B cell (primary cell): ENCODE data around the gene TAF5L. TPM values are rescaled to one million over a fixed set of nuclear protein-coding genes. Genes with fewer than 3 reads are reported as not detected.

Experiments used
- ATAC-seq: fragments of 200-7000 bp; cut with Tn5 transposase; one replicate; pipeline ENCODE4 v1.10.0; 2021; ENCODE audit warnings: low read depth, mild to moderate bottlenecking, moderate number of reproducible peaks, moderate library complexity
- CTCF ChIA-PET: fragments of 350-600 bp; sonication (Branson Sonifier 250); formaldehyde crosslinking; loops from one replicate; lab custom pipeline; 2021; ENCODE audit warnings: antibody characterized with exemption, inconsistent platforms; lab: Charles Lee
- POLR2A ChIA-PET: fragments of 350-600 bp; sonication (Branson Sonifier 250); formaldehyde crosslinking; loops from one replicate; lab custom pipeline; 2021; ENCODE audit warnings: antibody characterized with exemption; lab: Charles Lee
- DNase-seq: peaks from one replicate; pipeline ENCODE4 v3.0.0; 2013
- H2AFZ ChIP-seq: 2 replicates; pipeline ENCODE4 v1.6.1; 2012; ENCODE audit warnings: mild to moderate bottlenecking, low read depth, low read length; ENCODE audit not compliant: insufficient read depth, poor library complexity, severe bottlenecking
- H3K27ac ChIP-seq, 2 donors: 1 replicate in 1 of 2; 2 replicates in 1 of 2; pipeline ENCODE4 v1.5.1; 2012 to 2013; ENCODE audit warnings: low read length in 2 of 2, mild to moderate bottlenecking in 2 of 2, moderate library complexity in 1 of 2
- H3K27me3 ChIP-seq, 4 experiments: fragments of 200-600 bp in 1 of 4; sonication (generic) in 1 of 4; replicated peaks in 1 of 4; 1 replicate in 2 of 4; 2 replicates in 2 of 4; pipeline versions ENCODE4 v1.6.1 to v1.7.0; 2013 to 2016; ENCODE audit warnings: low read length in 3 of 4, mild to moderate bottlenecking in 2 of 4, mixed read lengths in 1 of 4, moderate library complexity in 1 of 4; ENCODE audit not compliant: insufficient read depth in 4 of 4, control insufficient read depth in 3 of 4; ENCODE audit errors: control extremely low read depth in 1 of 4
- H3K36me3 ChIP-seq, 2 experiments: replicated peaks in 1 of 2; 1 replicate in 1 of 2; 2 replicates in 1 of 2; pipeline versions ENCODE4 v1.6.1 to v1.7.1; 2013; ENCODE audit warnings: low read length in 1 of 2; ENCODE audit not compliant: insufficient read depth in 2 of 2, control insufficient read depth in 1 of 2; ENCODE audit errors: control extremely low read depth in 1 of 2, extremely low read depth in 1 of 2
- H3K4me1 ChIP-seq, 2 donors: fragments of 200-600 bp in 1 of 2; sonication (generic) in 1 of 2; 1 replicate in 1 of 2; 2 replicates in 1 of 2; pipeline versions ENCODE4 v1.5.1 to v1.6.1; 2013 to 2017; ENCODE audit warnings: low read length in 2 of 2; ENCODE audit not compliant: control insufficient read depth in 2 of 2, insufficient read depth in 2 of 2
- H3K4me2 ChIP-seq: replicated peaks from 2 replicates; pipeline ENCODE3; 2012; ENCODE audit warnings: mild to moderate bottlenecking, low read depth, low read length; ENCODE audit not compliant: poor library complexity, severe bottlenecking
- H3K4me3 ChIP-seq, 5 experiments: fragments of 200-600 bp in 1 of 5; sonication (generic) in 1 of 5; 1 replicate in 3 of 5; 2 replicates in 2 of 5; pipeline versions ENCODE4 v1.5.1 to v1.7.0; 2011 to 2016; ENCODE audit warnings: low read length in 4 of 5, mild to moderate bottlenecking in 4 of 5, low read depth in 2 of 5, control low read depth in 1 of 5, moderate library complexity in 1 of 5; ENCODE audit not compliant: insufficient read depth in 1 of 5; ENCODE audit errors: control extremely low read depth in 1 of 5, extremely low read depth in 1 of 5
- H3K79me2 ChIP-seq: fragments of 200-600 bp; sonication (generic); one replicate; pipeline ENCODE4 v1.6.0; 2016; ENCODE audit warnings: low read length; ENCODE audit not compliant: control insufficient read depth, insufficient read depth
- H3K9ac ChIP-seq: fragments of 200-600 bp; sonication (generic); 2 replicates; pipeline ENCODE4 v1.6.1; 2017; ENCODE audit warnings: mild to moderate bottlenecking, low read length, moderate library complexity
- H3K9me3 ChIP-seq, 3 donors: one replicate each; pipeline versions ENCODE4 v1.6.1 to v1.7.1; 2013; ENCODE audit warnings: low read length in 2 of 3; ENCODE audit not compliant: control insufficient read depth in 2 of 3, insufficient read depth in 1 of 3; ENCODE audit errors: control extremely low read depth in 1 of 3
- H4K20me1 ChIP-seq: 2 replicates; pipeline ENCODE4 v1.6.0; 2012; ENCODE audit warnings: mild to moderate bottlenecking, low read length; ENCODE audit not compliant: insufficient read depth, control insufficient read depth, poor library complexity, severe bottlenecking
- H3K27ac Mint-ChIP-seq: one replicate; pipeline ENCODE4 v1.8.0; 2021; ENCODE audit warnings: mixed read lengths
- H3K27me3 Mint-ChIP-seq: one replicate; pipeline ENCODE4 v1.8.0; 2021; ENCODE audit warnings: mixed read lengths
- H3K4me1 Mint-ChIP-seq: one replicate; pipeline ENCODE4 v1.8.0; 2021; ENCODE audit warnings: mixed read lengths
- H3K4me3 Mint-ChIP-seq: one replicate; pipeline ENCODE4 v1.8.0; 2021; ENCODE audit warnings: mixed read lengths
- H3K9me3 Mint-ChIP-seq: one replicate; pipeline ENCODE4 v1.8.0; 2022; ENCODE audit warnings: mixed read lengths; ENCODE audit not compliant: insufficient read depth
- CTCF ChIP-seq: fragments of 200-600 bp; IDR thresholded peaks from one replicate; pipeline ENCODE4 v1.8.0; 2022; ENCODE audit warnings: antibody characterized with exemption, mild to moderate bottlenecking
- EZH2 ChIP-seq: IDR thresholded peaks from 2 replicates; pipeline ENCODE4 v1.6.1; 2012; ENCODE audit warnings: borderline replicate concordance, low read depth, mild to moderate bottlenecking, moderate library complexity, low read length; ENCODE audit not compliant: insufficient read depth, poor library complexity, severe bottlenecking
- WGBS: methylation state at CpG from one replicate; pipeline ENCODE4 v1.1.5; 2013; ENCODE audit warnings: missing lambda C conversion rate; ENCODE audit not compliant: insufficient coverage; 5-methylcytosine and 5-hydroxymethylcytosine counted together
- intact Hi-C: fragments of 100-400 bp; cut with micrococcal nuclease; formaldehyde crosslinking; loops from one replicate; pipeline ENCODE4 v1.10.0; 2022
- polyA plus RNA-seq: library from polyadenylated mRNA; depleted of rRNA; stranded (reverse); fragments of >200 nt; gene quantifications from 2 replicates; pipeline ENCODE4 v1.2.3, GENCODE V29; 2012
- total RNA-seq, 2 donors: library from RNA; stranded (reverse); fragments of 120-200 nt in 1 of 2; gene quantifications; 1 replicate in 1 of 2; 2 replicates in 1 of 2; pipeline versions ENCODE4 v1.2.3 to v1.2.4, GENCODE V29; 2013 to 2022

The TAF5L gene
- total and polyA plus RNA-seq, 2 donors (not counting 1 experiment from before 2014, with no cell fraction given) = 15.7 to 24.0 TPM

- no peak for TF ChIP-seq EZH2
- no peak for TF ChIP-seq CTCF
- DNase-seq (no peak), ATAC-seq (no peak)
- WGBS = no CpG with 5 or more reads among the region's 2 CpGs
- H3K9ac ChIP-seq = no peak overlapping the region
- ChIA-PET CTCF (interaction anchor here (11.4 kb wide), 1 partner anchor 650 kb away, joined by 265 read pairs; no protein-coding TSS in a partner anchor), POLR2A (no interaction called here)
- no peaks in the 10 kb centered on the region for H4K20me1 ChIP-seq
- no peaks in the 10 kb centered on the region for H3K79me2 ChIP-seq
- no peaks in the 10 kb centered on the region for H3K27me3 ChIP-seq
- Mint-ChIP-seq H3K9me3 (no peaks in the 10 kb centered on the region), H3K4me3 (no peak overlapping the region), H3K27ac (no peak overlapping the region), H3K4me1 (peaks cover 7% of the 10 kb centered on the region), H3K27me3 (no peaks in the 10 kb centered on the region)
- no peak overlapping the region for H3K4me2 ChIP-seq
- H3K4me1 ChIP-seq = peaks cover 5 to 6% of the 10 kb centered on the region in 2 donors
- no peak overlapping the region for H3K27ac ChIP-seq
- H3K4me3 ChIP-seq = no peak overlapping the region
- H2AFZ ChIP-seq = no peak overlapping the region
- intact Hi-C loops = no loop called here
- no peaks in the 10 kb centered on the region for H3K9me3 ChIP-seq
- peaks cover 0 to 41% of the 10 kb centered on the region in 2 experiments for H3K36me3 ChIP-seq
Observed at GRCh38 chr1:229657993-229658755, 32.3 kb upstream of the TAF5L start.

- no peak for DNase-seq
- no peaks in the 10 kb centered on the region for H3K9me3 Mint-ChIP-seq
- ChIA-PET CTCF (interaction anchor here (11.4 kb wide), 1 partner anchor 653 kb away, joined by 265 read pairs; no protein-coding TSS in a partner anchor), POLR2A (no interaction called here)
- H3K9ac ChIP-seq = no peak overlapping the region
- H3K79me2 ChIP-seq = no peaks in the 10 kb centered on the region
- H3K4me2 ChIP-seq = no peak overlapping the region
- WGBS = 100% methylated on average over 1 of the region's 5 CpGs
- H3K4me3 Mint-ChIP-seq = no peak overlapping the region
- no peaks in the 10 kb centered on the region for H4K20me1 ChIP-seq
- no peak overlapping the region for H3K27ac ChIP-seq
- H3K27me3 ChIP-seq = no peaks in the 10 kb centered on the region
- H3K9me3 ChIP-seq = no peaks in the 10 kb centered on the region
- H3K4me3 ChIP-seq = no peak overlapping the region
- no peak overlapping the region for H2AFZ ChIP-seq
- H3K27me3 Mint-ChIP-seq = no peaks in the 10 kb centered on the region
- TF ChIP-seq CTCF = no peak
- H3K4me1 ChIP-seq = no peaks in the 10 kb centered on the region
- ATAC-seq = no peak
- intact Hi-C loops = no loop called here
- no peaks in the 10 kb centered on the region for H3K4me1 Mint-ChIP-seq
- no peak overlapping the region for H3K27ac Mint-ChIP-seq
- peaks cover 3 to 57% of the 10 kb centered on the region in 2 experiments for H3K36me3 ChIP-seq
Observed at GRCh38 chr1:229655781-229656180, 29.9 kb upstream of the TAF5L start.
